DOHH2 (cell line): ENCODE results near the gene CHP1.

Experiments
- H3F3A ChIP-seq: fragments of 200-600 bp; sonication (generic), shearing (Covaris generic); 2 replicates; pipeline ENCODE4 v1.6.0; 2016; ENCODE audit warnings: antibody characterized with exemption, mild to moderate bottlenecking; ENCODE audit not compliant: control insufficient read depth, insufficient read depth
- H3K27ac ChIP-seq: fragments of 200-600 bp; sonication (generic); 2 replicates; pipeline ENCODE4 v1.5.1; 2014; ENCODE audit warnings: low read depth, mild to moderate bottlenecking, low read length, moderate library complexity
- H3K27me3 ChIP-seq: fragments of 200-600 bp; sonication (generic); 2 replicates; pipeline ENCODE4 v1.6.1; 2014; ENCODE audit warnings: mild to moderate bottlenecking, low read length, mixed read lengths; ENCODE audit not compliant: control insufficient read depth
- H3K36me3 ChIP-seq: fragments of 200-600 bp; sonication (generic); 2 replicates; pipeline ENCODE4 v1.6.1; 2014; ENCODE audit warnings: mild to moderate bottlenecking, low read length, moderate library complexity, mixed read lengths; ENCODE audit not compliant: control insufficient read depth
- H3K4me1 ChIP-seq: fragments of 200-600 bp; sonication (generic); 2 replicates; pipeline ENCODE4 v1.6.1; 2014; ENCODE audit warnings: mild to moderate bottlenecking, low read length, mixed read lengths; ENCODE audit not compliant: control insufficient read depth
- H3K4me2 ChIP-seq: fragments of 200-600 bp; sonication (generic); 2 replicates; pipeline ENCODE4 v1.6.0; 2014; ENCODE audit warnings: mild to moderate bottlenecking, low read length, moderate library complexity
- H3K4me3 ChIP-seq: fragments of 200-600 bp; sonication (generic); 2 replicates; pipeline ENCODE4 v1.5.1; 2014; ENCODE audit warnings: mild to moderate bottlenecking, low read length, mixed read lengths
- H3K79me2 ChIP-seq: fragments of 200-600 bp; sonication (generic); 2 replicates; pipeline ENCODE4 v1.6.1; 2014; ENCODE audit warnings: mild to moderate bottlenecking, low read length, mixed read lengths; ENCODE audit not compliant: control insufficient read depth
- H3K9me2 ChIP-seq: fragments of 200-600 bp; sonication (generic); replicated peaks from 2 replicates; pipeline ENCODE4 v1.6.1; 2014; ENCODE audit warnings: mild to moderate bottlenecking, low read length, mixed read lengths; ENCODE audit not compliant: control insufficient read depth
- H3K9me3 ChIP-seq: fragments of 200-600 bp; sonication (generic); 2 replicates; pipeline ENCODE4 v1.6.1; 2014; ENCODE audit warnings: antibody characterized with exemption, low read length, mixed read lengths; ENCODE audit not compliant: control insufficient read depth, insufficient read depth
- H4K20me1 ChIP-seq: fragments of 200-600 bp; sonication (generic); 2 replicates; pipeline ENCODE4 v1.6.0; 2014; ENCODE audit warnings: low read depth, mild to moderate bottlenecking, antibody characterized with exemption, low read length, moderate library complexity; ENCODE audit not compliant: control insufficient read depth, insufficient read depth
- CTCF ChIP-seq: fragments of 200-600 bp; sonication (generic); IDR thresholded peaks from one replicate; pipeline ENCODE4 v1.5.1; 2014; ENCODE audit warnings: antibody characterized with exemption, mild to moderate bottlenecking, low read depth, low read length; ENCODE audit not compliant: poor library complexity, severe bottlenecking
- EZH2phosphoT487 ChIP-seq: fragments of 200-600 bp; sonication (generic); IDR thresholded peaks from 2 replicates; pipeline ENCODE4 v1.6.1; 2017; ENCODE audit warnings: borderline replicate concordance, mild to moderate bottlenecking, antibody characterized with exemption, low read length, moderate library complexity, mixed read lengths

Gene CHP1

GRCh38 chr15:41323611-41324010, 92.5 kb downstream of the CHP1 start:
- H3K4me2 ChIP-seq, result no peak overlapping the region
- no peaks in the 10 kb centered on the region for H3K9me2 ChIP-seq
- H3K9me3 ChIP-seq, result no peaks in the 10 kb centered on the region
- TF ChIP-seq EZH2phosphoT487 (no peak), CTCF (no peak)
- no peaks in the 10 kb centered on the region for H3K27me3 ChIP-seq
- H3K27ac ChIP-seq, result no peak overlapping the region
- H3K79me2 ChIP-seq, result peaks cover 12% of the 10 kb centered on the region
- H3K4me1 ChIP-seq, result no peaks in the 10 kb centered on the region
- peaks cover 35% of the 10 kb centered on the region for H3K36me3 ChIP-seq
- H3K4me3 ChIP-seq, result no peak overlapping the region
- H3F3A ChIP-seq, result no peaks in the 10 kb centered on the region
- H4K20me1 ChIP-seq, result no peaks in the 10 kb centered on the region

GRCh38 chr15:41331281-41331680, 100.2 kb downstream of the CHP1 start:
- Histone ChIP-seq H3K27ac (no peak overlapping the region), H3F3A (peaks cover 3% of the 10 kb centered on the region; the same call in 1 of the 2 replicates), H3K4me3 (peak overlapping the region; percentile 94), H3K79me2 (peaks cover 61% of the 10 kb centered on the region), H3K9me3 (no peaks in the 10 kb centered on the region), H3K36me3 (peaks cover 37% of the 10 kb centered on the region), H3K9me2 (no peaks in the 10 kb centered on the region), H3K4me1 (peaks cover 16% of the 10 kb centered on the region), H3K27me3 (no peaks in the 10 kb centered on the region), H4K20me1 (peaks cover 6% of the 10 kb centered on the region; the same call in 1 of the 2 replicates), H3K4me2 (peak overlapping the region; percentile 57)
- TF ChIP-seq EZH2phosphoT487, result no peak
- TF ChIP-seq CTCF, result no peak
